ENCODE measurements around the gene EHD3.

The EHD3 gene

GRCh38 chr2:31239593-31240177, 5.7 kb downstream of the EHD3 start:
- H3K79me2 ChIP-seq (ENCODE audit: insufficient read depth, low read length) = no peaks in the 10 kb centered on the region
- no peak overlapping the region for H3K4me2 ChIP-seq (ENCODE audit: low read depth, low read length, poor library complexity, severe bottlenecking)
- no peaks in the 10 kb centered on the region for H3K4me1 ChIP-seq (ENCODE audit: insufficient read depth, low read length, poor library complexity, severe bottlenecking)
- no peak overlapping the region for H3K4me3 ChIP-seq (ENCODE audit: low read length, poor library complexity, severe bottlenecking)
- no peaks in the 10 kb centered on the region for H3K36me3 ChIP-seq (ENCODE audit: insufficient read depth, low read length)
- H3K9me3 ChIP-seq (ENCODE audit: insufficient read depth, low read depth, low read length) = no peaks in the 10 kb centered on the region
- H3F3A ChIP-seq (ENCODE audit: low read depth) = no peaks in the 10 kb centered on the region
- no peak overlapping the region for H3K9ac ChIP-seq (ENCODE audit: low read depth, low read length, poor library complexity, severe bottlenecking)
- H4K20me1 ChIP-seq (ENCODE audit: insufficient read depth, low read length, poor library complexity, severe bottlenecking) = no peaks in the 10 kb centered on the region
- no peak overlapping the region for H2AFZ ChIP-seq (ENCODE audit: low read length)
- no peaks in the 10 kb centered on the region for H3K27me3 ChIP-seq (ENCODE audit: insufficient read depth, low read length, poor library complexity, severe bottlenecking)
- no peaks in the 10 kb centered on the region for H3K9me2 ChIP-seq (replicated peaks; ENCODE audit: low read depth, low read length)
- TF ChIP-seq CTCF (conservative IDR thresholded peaks at IDR 0.05; ENCODE audit: low read length) (no peak), EZH2phosphoT487 (IDR thresholded peaks at IDR 0.05; ENCODE audit: borderline replicate concordance) (no peak)

- H3K4me1 ChIP-seq (ENCODE audit: insufficient read depth, low read length, poor library complexity, severe bottlenecking) = no peaks in the 10 kb centered on the region
- H3K4me3 ChIP-seq (ENCODE audit: low read length, poor library complexity, severe bottlenecking) = no peak overlapping the region
- H3F3A ChIP-seq (ENCODE audit: low read depth) = no peaks in the 10 kb centered on the region
- TF ChIP-seq EZH2phosphoT487 (IDR thresholded peaks at IDR 0.05; ENCODE audit: borderline replicate concordance) = no peak
- TF ChIP-seq CTCF (conservative IDR thresholded peaks at IDR 0.05; ENCODE audit: low read length) = no peak
- no peak overlapping the region for H3K9ac ChIP-seq (ENCODE audit: low read depth, low read length, poor library complexity, severe bottlenecking)
- H4K20me1 ChIP-seq (ENCODE audit: insufficient read depth, low read length, poor library complexity, severe bottlenecking) = no peaks in the 10 kb centered on the region
- H3K9me3 ChIP-seq (ENCODE audit: insufficient read depth, low read depth, low read length) = no peaks in the 10 kb centered on the region
- no peak overlapping the region for H3K4me2 ChIP-seq (ENCODE audit: low read depth, low read length, poor library complexity, severe bottlenecking)
- H3K36me3 ChIP-seq (ENCODE audit: insufficient read depth, low read length) = no peaks in the 10 kb centered on the region
- H3K27me3 ChIP-seq (ENCODE audit: insufficient read depth, low read length, poor library complexity, severe bottlenecking) = no peaks in the 10 kb centered on the region
- H2AFZ ChIP-seq (ENCODE audit: low read length) = no peak overlapping the region
- H3K9me2 ChIP-seq (replicated peaks; ENCODE audit: low read depth, low read length) = no peaks in the 10 kb centered on the region
- H3K79me2 ChIP-seq (ENCODE audit: insufficient read depth, low read length) = no peaks in the 10 kb centered on the region
Observed at GRCh38 chr2:31240381-31241365, 6.7 kb downstream of the EHD3 start.

GRCh38 chr2:31241625-31242270, 7.8 kb downstream of the EHD3 start:
- Histone ChIP-seq H3K4me2 (ENCODE audit: low read depth, low read length, poor library complexity, severe bottlenecking) (no peak overlapping the region), H4K20me1 (ENCODE audit: insufficient read depth, low read length, poor library complexity, severe bottlenecking) (no peaks in the 10 kb centered on the region), H3K9me3 (ENCODE audit: insufficient read depth, low read depth, low read length) (no peaks in the 10 kb centered on the region), H3K4me1 (ENCODE audit: insufficient read depth, low read length, poor library complexity, severe bottlenecking) (no peaks in the 10 kb centered on the region), H3K9ac (ENCODE audit: low read depth, low read length, poor library complexity, severe bottlenecking) (no peak overlapping the region), H3K4me3 (ENCODE audit: low read length, poor library complexity, severe bottlenecking) (no peak overlapping the region), H2AFZ (ENCODE audit: low read length) (no peak overlapping the region), H3K27me3 (ENCODE audit: insufficient read depth, low read length, poor library complexity, severe bottlenecking) (no peaks in the 10 kb centered on the region), H3K36me3 (ENCODE audit: insufficient read depth, low read length) (no peaks in the 10 kb centered on the region), H3K9me2 (replicated peaks; ENCODE audit: low read depth, low read length) (no peaks in the 10 kb centered on the region), H3K79me2 (ENCODE audit: insufficient read depth, low read length) (no peaks in the 10 kb centered on the region), H3F3A (ENCODE audit: low read depth) (no peaks in the 10 kb centered on the region)
- TF ChIP-seq CTCF (conservative IDR thresholded peaks at IDR 0.05; ENCODE audit: low read length) (no peak), EZH2phosphoT487 (IDR thresholded peaks at IDR 0.05; ENCODE audit: borderline replicate concordance) (no peak)

Data from Loucy (cell line).